IPS-18a (cell line): ENCODE results near the gene GHR.

Experiments used
- H3K27ac ChIP-seq: one replicate; pipeline ENCODE4 v1.5.1; 2013; ENCODE audit warnings: low read length
- H3K27me3 ChIP-seq: one replicate; pipeline ENCODE4 v1.6.1; 2013; ENCODE audit warnings: mild to moderate bottlenecking, low read length; ENCODE audit not compliant: control insufficient read depth, insufficient read depth
- H3K36me3 ChIP-seq: one replicate; pipeline ENCODE4 v1.6.1; 2013; ENCODE audit warnings: low read depth, low read length; ENCODE audit not compliant: control insufficient read depth
- H3K4me1 ChIP-seq: one replicate; pipeline ENCODE4 v1.6.1; 2013; ENCODE audit warnings: low read depth, low read length; ENCODE audit not compliant: control insufficient read depth
- H3K4me3 ChIP-seq: one replicate; pipeline ENCODE4 v1.5.1; 2013; ENCODE audit warnings: low read length
- H3K9ac ChIP-seq: one replicate; pipeline ENCODE4 v1.6.1; 2013; ENCODE audit warnings: mild to moderate bottlenecking, low read length, moderate library complexity
- H3K9me3 ChIP-seq: one replicate; pipeline ENCODE4 v1.6.1; 2013; ENCODE audit warnings: low read depth, low read length; ENCODE audit not compliant: control insufficient read depth

The GHR gene

GRCh38 chr5:42467572-42467971 is 44.3 kb downstream of the GHR start:
- Histone ChIP-seq H3K27ac (no peak overlapping the region), H3K36me3 (no peaks in the 10 kb centered on the region), H3K4me1 (no peaks in the 10 kb centered on the region), H3K27me3 (no peaks in the 10 kb centered on the region), H3K9me3 (no peaks in the 10 kb centered on the region), H3K9ac (no peak overlapping the region), H3K4me3 (no peak overlapping the region)

GRCh38 chr5:42467981-42468524 is 44.8 kb downstream of the GHR start:
- H3K4me3 ChIP-seq = no peak overlapping the region

GRCh38 chr5:42483472-42484154 is 60.4 kb downstream of the GHR start:
- Histone ChIP-seq H3K4me1 (no peaks in the 10 kb centered on the region), H3K36me3 (no peaks in the 10 kb centered on the region), H3K9ac (no peak overlapping the region), H3K9me3 (no peaks in the 10 kb centered on the region), H3K27ac (no peak overlapping the region), H3K27me3 (no peaks in the 10 kb centered on the region), H3K4me3 (no peak overlapping the region)

More at GRCh38 chr5:42467981-42468524, 44.8 kb downstream of the GHR start:
- no peaks in the 10 kb centered on the region for H3K27me3 ChIP-seq
- no peak overlapping the region for H3K9ac ChIP-seq
- H3K36me3 ChIP-seq = no peaks in the 10 kb centered on the region
- no peaks in the 10 kb centered on the region for H3K9me3 ChIP-seq
- no peak overlapping the region for H3K27ac ChIP-seq
- no peaks in the 10 kb centered on the region for H3K4me1 ChIP-seq

- no peak overlapping the region for H3K9ac ChIP-seq
- no peak overlapping the region for H3K4me3 ChIP-seq
- H3K27ac ChIP-seq = no peak overlapping the region
- no peaks in the 10 kb centered on the region for H3K9me3 ChIP-seq
- no peaks in the 10 kb centered on the region for H3K4me1 ChIP-seq
- no peaks in the 10 kb centered on the region for H3K27me3 ChIP-seq
- no peaks in the 10 kb centered on the region for H3K36me3 ChIP-seq
These were observed 63.8 kb downstream of the GHR start for GRCh38 chr5:42487077-42487476.

GRCh38 chr5:42487821-42488220 is 64.6 kb downstream of the GHR start:
- H3K4me1 ChIP-seq = no peaks in the 10 kb centered on the region
- no peak overlapping the region for H3K27ac ChIP-seq
- no peaks in the 10 kb centered on the region for H3K27me3 ChIP-seq
- H3K9ac ChIP-seq = no peak overlapping the region
- H3K36me3 ChIP-seq = no peaks in the 10 kb centered on the region
- no peaks in the 10 kb centered on the region for H3K9me3 ChIP-seq
- H3K4me3 ChIP-seq = no peak overlapping the region

- H3K9ac ChIP-seq = no peak overlapping the region
- H3K4me1 ChIP-seq = no peaks in the 10 kb centered on the region
These were observed 67.6 kb downstream of the GHR start for GRCh38 chr5:42490831-42491230.

GRCh38 chr5:42491699-42492098 is 68.5 kb downstream of the GHR start:
- Histone ChIP-seq H3K4me1 (peaks cover 5% of the 10 kb centered on the region), H3K27me3 (no peaks in the 10 kb centered on the region), H3K4me3 (no peak overlapping the region), H3K9ac (no peak overlapping the region), H3K36me3 (no peaks in the 10 kb centered on the region), H3K27ac (no peak overlapping the region), H3K9me3 (no peaks in the 10 kb centered on the region)

More at GRCh38 chr5:42490831-42491230, 67.6 kb downstream of the GHR start:
- H3K36me3 ChIP-seq = no peaks in the 10 kb centered on the region
- no peak overlapping the region for H3K27ac ChIP-seq
- H3K4me3 ChIP-seq = no peak overlapping the region
- H3K27me3 ChIP-seq = no peaks in the 10 kb centered on the region
- no peaks in the 10 kb centered on the region for H3K9me3 ChIP-seq

- H3K9me3 ChIP-seq = no peaks in the 10 kb centered on the region
- no peaks in the 10 kb centered on the region for H3K36me3 ChIP-seq
- H3K4me1 ChIP-seq = peaks cover 18% of the 10 kb centered on the region
- no peak overlapping the region for H3K27ac ChIP-seq
- H3K4me3 ChIP-seq = no peak overlapping the region
- H3K9ac ChIP-seq = no peak overlapping the region
- no peaks in the 10 kb centered on the region for H3K27me3 ChIP-seq
These were observed 69.7 kb downstream of the GHR start for GRCh38 chr5:42492974-42493373.

- Histone ChIP-seq H3K36me3 (no peaks in the 10 kb centered on the region), H3K27me3 (no peaks in the 10 kb centered on the region), H3K4me1 (peaks cover 21% of the 10 kb centered on the region), H3K4me3 (no peak overlapping the region), H3K9ac (no peak overlapping the region), H3K9me3 (no peaks in the 10 kb centered on the region), H3K27ac (no peak overlapping the region)
These were observed 71.2 kb downstream of the GHR start for GRCh38 chr5:42494414-42494813.

- H3K27ac ChIP-seq = no peak overlapping the region
- no peaks in the 10 kb centered on the region for H3K27me3 ChIP-seq
- peaks cover 21% of the 10 kb centered on the region for H3K4me1 ChIP-seq
- H3K9ac ChIP-seq = no peak overlapping the region
- no peak overlapping the region for H3K4me3 ChIP-seq
- H3K9me3 ChIP-seq = no peaks in the 10 kb centered on the region
- H3K36me3 ChIP-seq = no peaks in the 10 kb centered on the region
These were observed 72.7 kb downstream of the GHR start for GRCh38 chr5:42495914-42496313.

GRCh38 chr5:42496397-42497156 is 73.3 kb downstream of the GHR start:
- Histone ChIP-seq H3K27me3 (no peaks in the 10 kb centered on the region), H3K9ac (no peak overlapping the region), H3K36me3 (no peaks in the 10 kb centered on the region), H3K4me3 (no peak overlapping the region), H3K27ac (no peak overlapping the region), H3K4me1 (peaks cover 21% of the 10 kb centered on the region), H3K9me3 (no peaks in the 10 kb centered on the region)
